H9 (cell line): Measurements from ENCODE around the gene MRPS30. TPM values are rescaled to one million over a fixed set of nuclear protein-coding genes. Genes with fewer than 3 reads are reported as not detected.

ENCODE experiments used
- DNase-seq: peaks from one replicate; pipeline ENCODE4 v3.0.0-alpha.2; 2017
- H2AFZ ChIP-seq: one replicate; pipeline ENCODE4 v1.6.1; 2013; ENCODE audit warnings: mild to moderate bottlenecking, low read length, control low read depth, moderate library complexity
- H2AK5ac ChIP-seq: 2 replicates; pipeline ENCODE4 v1.6.1; 2013; ENCODE audit warnings: low read length, control low read depth, mixed read lengths; ENCODE audit not compliant: insufficient read length
- H2BK120ac ChIP-seq: one replicate; pipeline ENCODE4 v1.6.1; 2013; ENCODE audit warnings: low read depth, mild to moderate bottlenecking, low read length, control low read depth, inconsistent platforms; ENCODE audit not compliant: poor library complexity, severe bottlenecking
- H2BK12ac ChIP-seq: 2 replicates; pipeline ENCODE4 v1.6.1; 2013; ENCODE audit warnings: low read length, control low read depth, mixed read lengths, low read depth; ENCODE audit not compliant: insufficient read length
- H2BK15ac ChIP-seq: 2 replicates; pipeline ENCODE4 v1.6.1; 2013; ENCODE audit warnings: low read depth, low read length, control low read depth
- H2BK20ac ChIP-seq: one replicate; pipeline ENCODE4 v1.6.1; 2013; ENCODE audit warnings: low read depth, mild to moderate bottlenecking, low read length, control low read depth, inconsistent platforms; ENCODE audit not compliant: poor library complexity, severe bottlenecking
- H2BK5ac ChIP-seq: 2 replicates; pipeline ENCODE4 v1.6.1; 2013; ENCODE audit warnings: low read length, control low read depth, mixed read lengths; ENCODE audit not compliant: insufficient read length
- H3K14ac ChIP-seq: 2 replicates; pipeline ENCODE4 v1.6.1; 2013; ENCODE audit warnings: low read length, control low read depth; ENCODE audit not compliant: insufficient read depth
- H3K18ac ChIP-seq: 2 replicates; pipeline ENCODE4 v1.6.1; 2013; ENCODE audit warnings: low read depth, mild to moderate bottlenecking, mixed read lengths, low read length, control low read depth; ENCODE audit not compliant: insufficient read length
- H3K23ac ChIP-seq: 2 replicates; pipeline ENCODE4 v1.6.1; 2013; ENCODE audit warnings: low read length, control low read depth, mixed read lengths, low read depth; ENCODE audit not compliant: insufficient read length
- H3K23me2 ChIP-seq: 2 replicates; pipeline ENCODE4 v1.6.1; 2013; ENCODE audit warnings: low read depth, mild to moderate bottlenecking, mixed read lengths, low read length, control low read depth; ENCODE audit not compliant: insufficient read length, poor library complexity, severe bottlenecking
- H3K27ac ChIP-seq: 2 replicates; pipeline ENCODE4 v1.5.1; 2013; ENCODE audit warnings: low read length, control low read depth, mixed read lengths, low read depth; ENCODE audit not compliant: insufficient read length
- H3K27me3 ChIP-seq: 2 replicates; pipeline ENCODE4 v1.6.1; 2013; ENCODE audit warnings: low read length, control low read depth, inconsistent platforms; ENCODE audit not compliant: insufficient read depth
- H3K4ac ChIP-seq: 2 replicates; pipeline ENCODE4 v1.6.1; 2013; ENCODE audit warnings: low read depth, mild to moderate bottlenecking, control low read depth, inconsistent platforms, low read length, moderate library complexity
- H3K4me1 ChIP-seq: 2 replicates; pipeline ENCODE4 v1.6.1; 2013; ENCODE audit warnings: low read length, control low read depth, inconsistent platforms; ENCODE audit not compliant: insufficient read depth
- H3K4me2 ChIP-seq: 2 replicates; pipeline ENCODE4 v1.6.1; 2013; ENCODE audit warnings: low read length, control low read depth, mixed read lengths; ENCODE audit not compliant: insufficient read length, insufficient read depth
- H3K56ac ChIP-seq: 2 replicates; pipeline ENCODE4 v1.6.1; 2013; ENCODE audit warnings: low read depth, mild to moderate bottlenecking, mixed read lengths, low read length, control low read depth; ENCODE audit not compliant: insufficient read length
- H3K79me1 ChIP-seq: 2 replicates; pipeline ENCODE4 v1.6.1; 2013; ENCODE audit warnings: low read depth, mild to moderate bottlenecking, moderate library complexity, low read length, control low read depth, inconsistent platforms; ENCODE audit not compliant: insufficient read depth, poor library complexity, severe bottlenecking
- H3K79me2 ChIP-seq: 2 replicates; pipeline ENCODE4 v1.6.1; 2013; ENCODE audit warnings: low read length, control low read depth, inconsistent platforms; ENCODE audit not compliant: insufficient read depth
- H3K9ac ChIP-seq: 2 replicates; pipeline ENCODE4 v1.6.1; 2013; ENCODE audit warnings: low read length, control low read depth, mixed read lengths; ENCODE audit not compliant: insufficient read length; ENCODE audit errors: extremely low read depth
- H3K9me3 ChIP-seq: one replicate; pipeline ENCODE4 v1.6.1; 2013; ENCODE audit warnings: low read depth, low read length, inconsistent platforms; ENCODE audit not compliant: control insufficient read depth
- H3T11ph ChIP-seq: one replicate; pipeline ENCODE4 v1.6.1; 2013; ENCODE audit warnings: mild to moderate bottlenecking, low read length, control low read depth, inconsistent platforms
- H4K20me1 ChIP-seq: one replicate; pipeline ENCODE4 v1.6.1; 2013; ENCODE audit not compliant: control insufficient read depth, insufficient read length, insufficient read depth
- H4K5ac ChIP-seq: 2 replicates; pipeline ENCODE4 v1.6.1; 2013; ENCODE audit warnings: low read depth, mild to moderate bottlenecking, mixed read lengths, low read length, control low read depth; ENCODE audit not compliant: insufficient read length
- H4K8ac ChIP-seq: replicated peaks from 2 replicates; pipeline ENCODE4 v1.6.1; 2013; ENCODE audit warnings: low read length, control low read depth, mixed read lengths, low read depth; ENCODE audit not compliant: insufficient read length
- H4K91ac ChIP-seq: 2 replicates; pipeline ENCODE4 v1.6.1; 2013; ENCODE audit warnings: low read depth, mild to moderate bottlenecking, moderate library complexity, mixed read lengths, low read length, control low read depth; ENCODE audit not compliant: insufficient read length
- H3K27ac Mint-ChIP-seq, 3 experiments: 2 replicates in 2 of 3; 3 replicates in 1 of 3; pipeline ENCODE4 v1.8.0; 2020 to 2021; ENCODE audit warnings: mixed read lengths in 3 of 3, mild to moderate bottlenecking in 1 of 3, moderate library complexity in 1 of 3
- H3K27me3 Mint-ChIP-seq: 2 replicates; pipeline ENCODE4 v1.8.0; 2021; ENCODE audit warnings: low read depth, mild to moderate bottlenecking, moderate library complexity, mixed read lengths
- H3K36me3 Mint-ChIP-seq, 3 experiments: 2 replicates in 2 of 3; 3 replicates in 1 of 3; pipeline ENCODE4 v1.8.0; 2020 to 2021; ENCODE audit warnings: low read depth in 3 of 3, mixed read lengths in 3 of 3; ENCODE audit not compliant: insufficient read depth in 1 of 3
- H3K4me1 Mint-ChIP-seq, 2 experiments: 2 replicates each; pipeline ENCODE4 v1.8.0; 2020; ENCODE audit warnings: mixed read lengths in 2 of 2
- H3K4me3 Mint-ChIP-seq, 2 experiments: 2 replicates in 1 of 2; 3 replicates in 1 of 2; pipeline ENCODE4 v1.8.0; 2020 to 2021; ENCODE audit warnings: mild to moderate bottlenecking in 2 of 2, mixed read lengths in 2 of 2, moderate library complexity in 1 of 2
- H3K9me3 Mint-ChIP-seq, 2 experiments: 2 replicates in 1 of 2; 3 replicates in 1 of 2; pipeline ENCODE4 v1.8.0; 2020; ENCODE audit warnings: mild to moderate bottlenecking in 2 of 2, mixed read lengths in 2 of 2, moderate library complexity in 1 of 2
- WGBS: extraction: QIAGEN DNeasy Blood & Tissue Kit; methylation state at CpG from one replicate; pipeline ENCODE4 v1.1.7; 2013; ENCODE audit warnings: missing lambda C conversion rate, low lambda C conversion rate, mixed read lengths; ENCODE audit not compliant: insufficient read length; ENCODE audit errors: extremely low coverage; 5-methylcytosine and 5-hydroxymethylcytosine counted together
- total RNA-seq: library from RNA; stranded (reverse); gene quantifications from 2 replicates; pipeline ENCODE4 v1.2.1, GENCODE V29; 2021
- TF ChIP-seq, protein P1 (sequence below): fragments of 200-600 bp; sonication (generic); conservative IDR thresholded peaks from 3 replicates; pipeline ENCODE4 v1.8.0; 2021; ENCODE audit warnings: antibody characterized with exemption, mild to moderate bottlenecking

The MRPS30 gene
- total RNA-seq, 1 experiment from 2014 or later, result 76.3 TPM

- no CpG with 5 or more reads among the region's 4 CpGs for WGBS
- Histone ChIP-seq H3K4me1 (no peaks in the 10 kb centered on the region), H3K18ac (no peak overlapping the region), H2BK120ac (no peak overlapping the region), H3K4ac (no peak overlapping the region), H4K20me1 (no peaks in the 10 kb centered on the region), H2BK15ac (no peak overlapping the region), H2BK5ac (no peak overlapping the region), H3K56ac (no peak overlapping the region), H2BK20ac (no peak overlapping the region), H3K9ac (no peak overlapping the region), H4K5ac (no peak overlapping the region), H3T11ph (no peak overlapping the region), H3K9me3 (no peaks in the 10 kb centered on the region), H3K27ac (no peak overlapping the region), H3K14ac (no peak overlapping the region), H3K79me2 (no peaks in the 10 kb centered on the region), H2AFZ (no peak overlapping the region), H3K23ac (no peak overlapping the region), H3K27me3 (no peaks in the 10 kb centered on the region), H4K8ac (no peak overlapping the region), H2AK5ac (no peak overlapping the region), H3K79me1 (no peaks in the 10 kb centered on the region), H3K23me2 (no peaks in the 10 kb centered on the region), H4K91ac (no peak overlapping the region), H2BK12ac (no peak overlapping the region), H3K4me2 (no peak overlapping the region)
- H3K4me1 Mint-ChIP-seq, result no peaks in the 10 kb centered on the region
- peaks cover 0 to 5% of the 10 kb centered on the region in 2 experiments; a peak in 1 of 5 replicates for H3K9me3 Mint-ChIP-seq
- H3K4me3 Mint-ChIP-seq, result no peak overlapping the region
- peaks cover 3 to 5% (median 4%) of the 10 kb centered on the region in 3 experiments; a peak in 4 of 7 replicates for H3K36me3 Mint-ChIP-seq
- no peaks in the 10 kb centered on the region for H3K27me3 Mint-ChIP-seq
- no peak for DNase-seq
- TF ChIP-seq, protein P1, sequence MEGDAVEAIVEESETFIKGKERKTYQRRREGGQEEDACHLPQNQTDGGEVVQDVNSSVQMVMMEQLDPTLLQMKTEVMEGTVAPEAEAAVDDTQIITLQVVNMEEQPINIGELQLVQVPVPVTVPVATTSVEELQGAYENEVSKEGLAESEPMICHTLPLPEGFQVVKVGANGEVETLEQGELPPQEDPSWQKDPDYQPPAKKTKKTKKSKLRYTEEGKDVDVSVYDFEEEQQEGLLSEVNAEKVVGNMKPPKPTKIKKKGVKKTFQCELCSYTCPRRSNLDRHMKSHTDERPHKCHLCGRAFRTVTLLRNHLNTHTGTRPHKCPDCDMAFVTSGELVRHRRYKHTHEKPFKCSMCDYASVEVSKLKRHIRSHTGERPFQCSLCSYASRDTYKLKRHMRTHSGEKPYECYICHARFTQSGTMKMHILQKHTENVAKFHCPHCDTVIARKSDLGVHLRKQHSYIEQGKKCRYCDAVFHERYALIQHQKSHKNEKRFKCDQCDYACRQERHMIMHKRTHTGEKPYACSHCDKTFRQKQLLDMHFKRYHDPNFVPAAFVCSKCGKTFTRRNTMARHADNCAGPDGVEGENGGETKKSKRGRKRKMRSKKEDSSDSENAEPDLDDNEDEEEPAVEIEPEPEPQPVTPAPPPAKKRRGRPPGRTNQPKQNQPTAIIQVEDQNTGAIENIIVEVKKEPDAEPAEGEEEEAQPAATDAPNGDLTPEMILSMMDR, result no peak
- no peak overlapping the region for H3K27ac Mint-ChIP-seq
Measured at GRCh38 chr5:44779167-44779566, 29.6 kb upstream of the MRPS30 start.
